ENCODE results near the gene ERCC8.
"Not testable (repeated sequence)": the region's sequence is repeated elsewhere in the genome, so short reads cannot be mapped to it uniquely, and the experiment has no call there.

The ERCC8 gene

GRCh38 chr5:60944904-60945812 lies at the start of gene ERCC8, which contains the start of gene NDUFAF2:
Gene ERCC8 (minus strand): TSS chr5:60945070. CDS start chr5:60945008, 62 bp downstream.
Gene NDUFAF2 (plus strand): TSS chr5:60945205. CDS start chr5:60945256, 51 bp downstream.
- DNase-seq (ENCODE audit: low read depth in 1 of 2, low spot score in 1 of 2), result peak; percentile 71 to 77

- DNase-seq (ENCODE audit: low read depth in 1 of 2, low spot score in 1 of 2), result no peak
These were observed 49.2 kb upstream of the ERCC8 start for GRCh38 chr5:60993875-60994571.

- no peak for DNase-seq (ENCODE audit: low read depth in 1 of 2, low spot score in 1 of 2)
These were observed 48.6 kb upstream of the ERCC8 start for GRCh38 chr5:60993425-60993824.

- no peak for DNase-seq (ENCODE audit: low read depth in 1 of 2, low spot score in 1 of 2)
These were observed 48.0 kb upstream of the ERCC8 start for GRCh38 chr5:60992871-60993270.

GRCh38 chr5:60989790-60990189 lies 44.9 kb upstream of the ERCC8 start:
- no peak for DNase-seq (ENCODE audit: low read depth in 1 of 2, low spot score in 1 of 2)

- not testable (repeated sequence) for DNase-seq (ENCODE audit: low read depth in 1 of 2, low spot score in 1 of 2)
These were observed 37.3 kb upstream of the ERCC8 start for GRCh38 chr5:60982127-60982526.

- no peak for DNase-seq (ENCODE audit: low read depth in 1 of 2, low spot score in 1 of 2)
These were observed 35.6 kb upstream of the ERCC8 start for GRCh38 chr5:60980511-60980910.

- no peak for DNase-seq (ENCODE audit: low read depth in 1 of 2, low spot score in 1 of 2)
These were observed 34.1 kb upstream of the ERCC8 start for GRCh38 chr5:60978968-60979367.

GRCh38 chr5:60977956-60978737 lies 33.3 kb upstream of the ERCC8 start:
- no peak for DNase-seq (ENCODE audit: low read depth in 1 of 2, low spot score in 1 of 2)

- peak in 1 of 2 donors; percentile 3 for DNase-seq (ENCODE audit: low read depth in 1 of 2, low spot score in 1 of 2)
These were observed 27.4 kb upstream of the ERCC8 start for GRCh38 chr5:60972231-60972630.

- DNase-seq (ENCODE audit: low read depth in 1 of 2, low spot score in 1 of 2), result no peak
These were observed 16.8 kb upstream of the ERCC8 start for GRCh38 chr5:60961685-60962084.

- no peak for DNase-seq (ENCODE audit: low read depth in 1 of 2, low spot score in 1 of 2)
These were observed 15.7 kb upstream of the ERCC8 start for GRCh38 chr5:60960591-60960990.

GRCh38 chr5:60959156-60959555 lies 14.3 kb upstream of the ERCC8 start:
- no peak for DNase-seq (ENCODE audit: low read depth in 1 of 2, low spot score in 1 of 2)

GRCh38 chr5:60958712-60959111 lies 13.8 kb upstream of the ERCC8 start:
- DNase-seq (ENCODE audit: low read depth in 1 of 2, low spot score in 1 of 2), result no peak

GRCh38 chr5:60958088-60958487 lies 13.2 kb upstream of the ERCC8 start:
- DNase-seq (ENCODE audit: low read depth in 1 of 2, low spot score in 1 of 2), result no peak

- DNase-seq (ENCODE audit: low read depth in 1 of 2, low spot score in 1 of 2), result no peak
These were observed 10.4 kb upstream of the ERCC8 start for GRCh38 chr5:60955239-60955638.

- DNase-seq (ENCODE audit: low read depth in 1 of 2, low spot score in 1 of 2), result no peak
These were observed 3.9 kb upstream of the ERCC8 start for GRCh38 chr5:60948738-60949137.

GRCh38 chr5:60945813-60946187 lies 930 bp upstream of the ERCC8 start:
- no peak for DNase-seq (ENCODE audit: low read depth in 1 of 2, low spot score in 1 of 2)

- no peak for DNase-seq (ENCODE audit: low read depth in 1 of 2, low spot score in 1 of 2)
These were observed 1.2 kb downstream of the ERCC8 start for GRCh38 chr5:60943624-60944023.

- no peak for DNase-seq (ENCODE audit: low read depth in 1 of 2, low spot score in 1 of 2)
These were observed 15.8 kb downstream of the ERCC8 start for GRCh38 chr5:60929024-60929423.

GRCh38 chr5:60927450-60927849 lies 17.4 kb downstream of the ERCC8 start:
- no peak for DNase-seq (ENCODE audit: low read depth in 1 of 2, low spot score in 1 of 2)
